ENCODE measurements around the gene GPR78.

- TF ChIP-seq CTCF (IDR thresholded peaks at IDR 0.05; ENCODE audit: low read depth, low read length) (no peak), EZH2phosphoT487 (IDR thresholded peaks at IDR 0.05; ENCODE audit: low read depth) (no peak)
Observed at GRCh38 chr4:8615921-8616787, 36.0 kb downstream of the GPR78 start.
